ENCODE results near the gene ABHD16A.
A peak's percentile ranks its signal among the peaks of the same experiment; 100 is the strongest.
"Not testable (repeated sequence)": the region's sequence is repeated elsewhere in the genome, so short reads cannot be mapped to it uniquely, and the experiment has no call there.

ABHD16A gene

GRCh38 chr6:31715022-31715958, 12.2 kb upstream of the ABHD16A start, which contains the start of gene LY6G6D:
Gene LY6G6D, plus strand, starts transcription at chr6:31715348. Its CDS starts 8 bp downstream, at chr6:31715356.
- DNase-seq: no peak

- DNase-seq: no peak
Measured at GRCh38 chr6:31713991-31714684, 11.0 kb upstream of the ABHD16A start.

- DNase-seq: no peak
Measured at GRCh38 chr6:31713465-31713864, 10.3 kb upstream of the ABHD16A start.

- DNase-seq: no peak
Measured at GRCh38 chr6:31712296-31712695, 9.2 kb upstream of the ABHD16A start.

GRCh38 chr6:31711233-31711632, 8.1 kb upstream of the ABHD16A start:
- no peak for DNase-seq

- no peak for DNase-seq
Measured at GRCh38 chr6:31710523-31711219, 7.5 kb upstream of the ABHD16A start.

- not testable (repeated sequence) for DNase-seq
Measured at GRCh38 chr6:31709157-31709556, 6.0 kb upstream of the ABHD16A start.

GRCh38 chr6:31708224-31708623, 5.1 kb upstream of the ABHD16A start:
- no peak for DNase-seq

- DNase-seq: no peak
Measured at GRCh38 chr6:31707701-31708100, 4.6 kb upstream of the ABHD16A start.

- no peak for DNase-seq
Measured at GRCh38 chr6:31706599-31706998, 3.5 kb upstream of the ABHD16A start, which contains the start of gene LY6G6F. Gene LY6G6F, plus strand, starts transcription at chr6:31706866. Its CDS starts 41 bp downstream, at chr6:31706907.

GRCh38 chr6:31705931-31706330, 2.8 kb upstream of the ABHD16A start:
- no peak for DNase-seq

GRCh38 chr6:31702405-31702818, 712 bp downstream of the ABHD16A start:
- DNase-seq: peak in 1 of 58 donors; percentile 30

- DNase-seq: no peak
Measured at GRCh38 chr6:31701666-31702404, 1.3 kb downstream of the ABHD16A start.

- DNase-seq: no peak
Measured at GRCh38 chr6:31700740-31701401, 2.3 kb downstream of the ABHD16A start.

- no peak for DNase-seq
Measured at GRCh38 chr6:31697555-31697954, 5.6 kb downstream of the ABHD16A start.

GRCh38 chr6:31693535-31693934, 9.6 kb downstream of the ABHD16A start:
- no peak for DNase-seq

- no peak for DNase-seq
Measured at GRCh38 chr6:31692886-31693285, 10.2 kb downstream of the ABHD16A start.

GRCh38 chr6:31692353-31692752, 10.8 kb downstream of the ABHD16A start:
- DNase-seq: no peak

GRCh38 chr6:31691564-31692108, 11.5 kb downstream of the ABHD16A start:
- DNase-seq: no peak

- DNase-seq: no peak
Measured at GRCh38 chr6:31691078-31691463, 12.1 kb downstream of the ABHD16A start.
